WTC11 (cell line): ENCODE data around the gene BLZF1.

Source experiments
- CBFB ChIP-seq: sonication (generic); formaldehyde crosslinking; IDR thresholded peaks from 2 replicates; pipeline ENCODE4 v1.8.1; 2022; ENCODE audit warnings: mild to moderate bottlenecking, low read depth, missing genetic modification reagents
- FOXJ3 ChIP-seq: sonication (generic); formaldehyde crosslinking; IDR thresholded peaks from 2 replicates; pipeline ENCODE4 v1.9.0; 2021; ENCODE audit warnings: missing genetic modification reagents, mild to moderate bottlenecking, borderline replicate concordance
- JUN ChIP-seq: sonication (generic); formaldehyde crosslinking; IDR thresholded peaks from 2 replicates; pipeline ENCODE4 v1.8.0; 2023; ENCODE audit warnings: mild to moderate bottlenecking, missing genetic modification reagents
- KAT7 ChIP-seq: sonication (generic); formaldehyde crosslinking; IDR thresholded peaks from 2 replicates; pipeline ENCODE4 v1.8.1; 2023; ENCODE audit warnings: missing genetic modification reagents, mild to moderate bottlenecking, borderline replicate concordance
- MYBL2 ChIP-seq: sonication (generic); formaldehyde crosslinking; IDR thresholded peaks from 2 replicates; pipeline ENCODE4 v1.8.1; 2023; ENCODE audit warnings: mild to moderate bottlenecking, moderate library complexity, missing genetic modification reagents
- SMAD3 ChIP-seq: sonication (generic); formaldehyde crosslinking; IDR thresholded peaks from 2 replicates; pipeline ENCODE4 v1.8.0; 2022; ENCODE audit warnings: missing genetic modification reagents, mild to moderate bottlenecking, borderline replicate concordance
- SP1 ChIP-seq: sonication (generic); formaldehyde crosslinking; conservative IDR thresholded peaks from 2 replicates; pipeline ENCODE4 v1.8.1; 2022; ENCODE audit warnings: missing genetic modification reagents
- ZNF317 ChIP-seq: sonication (generic); formaldehyde crosslinking; IDR thresholded peaks from 2 replicates; pipeline ENCODE4 v1.8.1; 2023; ENCODE audit warnings: low read depth, mild to moderate bottlenecking, moderate library complexity, missing genetic modification reagents, borderline replicate concordance
- TF ChIP-seq, protein P1 (sequence below): sonication (generic); formaldehyde crosslinking; IDR thresholded peaks from 2 replicates; pipeline ENCODE4 v1.8.1; 2022; ENCODE audit warnings: low read depth, missing genetic modification reagents, borderline replicate concordance
- TF ChIP-seq, protein P2 (sequence below): sonication (generic); formaldehyde crosslinking; IDR thresholded peaks from 2 replicates; pipeline ENCODE4 v1.8.0; 2022; ENCODE audit warnings: mild to moderate bottlenecking, missing genetic modification reagents
- TF ChIP-seq, protein P3 (sequence below): fragments of 200-600 bp; IDR thresholded peaks from 2 replicates; pipeline ENCODE4 v1.8.0; 2022; ENCODE audit warnings: antibody characterized with exemption
- TF ChIP-seq, protein P4 (sequence below): sonication (generic); formaldehyde crosslinking; IDR thresholded peaks from 2 replicates; pipeline ENCODE4 v1.8.0; 2022; ENCODE audit warnings: mild to moderate bottlenecking, missing genetic modification reagents
- TF ChIP-seq, protein P5 (sequence below): sonication (generic); formaldehyde crosslinking; IDR thresholded peaks from 2 replicates; pipeline ENCODE4 v1.8.0; 2022; ENCODE audit warnings: mild to moderate bottlenecking, missing genetic modification reagents
- TF ChIP-seq, protein P6 (sequence below): sonication (generic); formaldehyde crosslinking; conservative IDR thresholded peaks from 2 replicates; pipeline ENCODE4 v1.8.1; 2022; ENCODE audit warnings: mild to moderate bottlenecking, missing genetic modification reagents

DNA sequence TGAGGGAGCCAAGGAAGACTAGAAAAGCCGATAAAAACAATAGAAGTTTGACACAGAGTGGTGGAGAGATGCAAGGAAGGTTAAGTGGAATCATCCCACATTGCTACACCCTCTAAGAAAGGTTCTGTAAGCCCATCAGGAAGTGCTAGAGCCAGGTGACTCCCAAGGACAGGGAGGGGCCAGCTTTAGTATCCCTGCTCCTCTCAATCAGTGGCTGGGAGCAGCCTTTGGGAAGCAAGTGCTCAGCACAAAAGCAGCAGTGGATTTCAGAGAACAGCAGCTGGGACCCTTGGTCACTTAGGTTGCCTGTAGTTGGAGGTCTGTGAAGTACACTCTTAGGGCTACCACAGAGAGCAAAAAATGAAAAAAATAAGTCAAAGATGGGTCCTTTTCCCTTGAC lies 42.9 kb upstream of the BLZF1 start:
- TF ChIP-seq SMAD3 (no peak), FOXJ3 (CRISPR knock-in tag) (no peak), SP1 (CRISPR knock-in tag) (no peak), ZNF317 (CRISPR knock-in tag) (no peak), CBFB (CRISPR knock-in tag) (no peak), KAT7 (CRISPR knock-in tag) (no peak), MYBL2 (CRISPR knock-in tag) (no peak), JUN (CRISPR knock-in tag) (no peak)
- TF ChIP-seq, protein P1, sequence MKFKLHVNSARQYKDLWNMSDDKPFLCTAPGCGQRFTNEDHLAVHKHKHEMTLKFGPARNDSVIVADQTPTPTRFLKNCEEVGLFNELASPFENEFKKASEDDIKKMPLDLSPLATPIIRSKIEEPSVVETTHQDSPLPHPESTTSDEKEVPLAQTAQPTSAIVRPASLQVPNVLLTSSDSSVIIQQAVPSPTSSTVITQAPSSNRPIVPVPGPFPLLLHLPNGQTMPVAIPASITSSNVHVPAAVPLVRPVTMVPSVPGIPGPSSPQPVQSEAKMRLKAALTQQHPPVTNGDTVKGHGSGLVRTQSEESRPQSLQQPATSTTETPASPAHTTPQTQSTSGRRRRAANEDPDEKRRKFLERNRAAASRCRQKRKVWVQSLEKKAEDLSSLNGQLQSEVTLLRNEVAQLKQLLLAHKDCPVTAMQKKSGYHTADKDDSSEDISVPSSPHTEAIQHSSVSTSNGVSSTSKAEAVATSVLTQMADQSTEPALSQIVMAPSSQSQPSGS (CRISPR knock-in tag), result no peak
- TF ChIP-seq, protein P2, sequence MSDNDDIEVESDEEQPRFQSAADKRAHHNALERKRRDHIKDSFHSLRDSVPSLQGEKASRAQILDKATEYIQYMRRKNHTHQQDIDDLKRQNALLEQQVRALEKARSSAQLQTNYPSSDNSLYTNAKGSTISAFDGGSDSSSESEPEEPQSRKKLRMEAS (CRISPR knock-in tag), result no peak
- TF ChIP-seq, protein P3, sequence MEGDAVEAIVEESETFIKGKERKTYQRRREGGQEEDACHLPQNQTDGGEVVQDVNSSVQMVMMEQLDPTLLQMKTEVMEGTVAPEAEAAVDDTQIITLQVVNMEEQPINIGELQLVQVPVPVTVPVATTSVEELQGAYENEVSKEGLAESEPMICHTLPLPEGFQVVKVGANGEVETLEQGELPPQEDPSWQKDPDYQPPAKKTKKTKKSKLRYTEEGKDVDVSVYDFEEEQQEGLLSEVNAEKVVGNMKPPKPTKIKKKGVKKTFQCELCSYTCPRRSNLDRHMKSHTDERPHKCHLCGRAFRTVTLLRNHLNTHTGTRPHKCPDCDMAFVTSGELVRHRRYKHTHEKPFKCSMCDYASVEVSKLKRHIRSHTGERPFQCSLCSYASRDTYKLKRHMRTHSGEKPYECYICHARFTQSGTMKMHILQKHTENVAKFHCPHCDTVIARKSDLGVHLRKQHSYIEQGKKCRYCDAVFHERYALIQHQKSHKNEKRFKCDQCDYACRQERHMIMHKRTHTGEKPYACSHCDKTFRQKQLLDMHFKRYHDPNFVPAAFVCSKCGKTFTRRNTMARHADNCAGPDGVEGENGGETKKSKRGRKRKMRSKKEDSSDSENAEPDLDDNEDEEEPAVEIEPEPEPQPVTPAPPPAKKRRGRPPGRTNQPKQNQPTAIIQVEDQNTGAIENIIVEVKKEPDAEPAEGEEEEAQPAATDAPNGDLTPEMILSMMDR, result no peak
- TF ChIP-seq, protein P4, sequence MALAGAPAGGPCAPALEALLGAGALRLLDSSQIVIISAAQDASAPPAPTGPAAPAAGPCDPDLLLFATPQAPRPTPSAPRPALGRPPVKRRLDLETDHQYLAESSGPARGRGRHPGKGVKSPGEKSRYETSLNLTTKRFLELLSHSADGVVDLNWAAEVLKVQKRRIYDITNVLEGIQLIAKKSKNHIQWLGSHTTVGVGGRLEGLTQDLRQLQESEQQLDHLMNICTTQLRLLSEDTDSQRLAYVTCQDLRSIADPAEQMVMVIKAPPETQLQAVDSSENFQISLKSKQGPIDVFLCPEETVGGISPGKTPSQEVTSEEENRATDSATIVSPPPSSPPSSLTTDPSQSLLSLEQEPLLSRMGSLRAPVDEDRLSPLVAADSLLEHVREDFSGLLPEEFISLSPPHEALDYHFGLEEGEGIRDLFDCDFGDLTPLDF (CRISPR knock-in tag), result no peak
- TF ChIP-seq, protein P5, sequence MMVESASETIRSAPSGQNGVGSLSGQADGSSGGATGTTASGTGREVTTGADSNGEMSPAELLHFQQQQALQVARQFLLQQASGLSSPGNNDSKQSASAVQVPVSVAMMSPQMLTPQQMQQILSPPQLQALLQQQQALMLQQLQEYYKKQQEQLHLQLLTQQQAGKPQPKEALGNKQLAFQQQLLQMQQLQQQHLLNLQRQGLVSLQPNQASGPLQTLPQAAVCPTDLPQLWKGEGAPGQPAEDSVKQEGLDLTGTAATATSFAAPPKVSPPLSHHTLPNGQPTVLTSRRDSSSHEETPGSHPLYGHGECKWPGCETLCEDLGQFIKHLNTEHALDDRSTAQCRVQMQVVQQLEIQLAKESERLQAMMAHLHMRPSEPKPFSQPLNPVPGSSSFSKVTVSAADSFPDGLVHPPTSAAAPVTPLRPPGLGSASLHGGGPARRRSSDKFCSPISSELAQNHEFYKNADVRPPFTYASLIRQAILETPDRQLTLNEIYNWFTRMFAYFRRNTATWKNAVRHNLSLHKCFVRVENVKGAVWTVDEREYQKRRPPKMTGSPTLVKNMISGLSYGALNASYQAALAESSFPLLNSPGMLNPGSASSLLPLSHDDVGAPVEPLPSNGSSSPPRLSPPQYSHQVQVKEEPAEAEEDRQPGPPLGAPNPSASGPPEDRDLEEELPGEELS (CRISPR knock-in tag), result no peak
- TF ChIP-seq, protein P6, sequence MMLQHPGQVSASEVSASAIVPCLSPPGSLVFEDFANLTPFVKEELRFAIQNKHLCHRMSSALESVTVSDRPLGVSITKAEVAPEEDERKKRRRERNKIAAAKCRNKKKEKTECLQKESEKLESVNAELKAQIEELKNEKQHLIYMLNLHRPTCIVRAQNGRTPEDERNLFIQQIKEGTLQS (CRISPR knock-in tag), result no peak
